T-helper 9 cell (primary cell): Measurements from ENCODE around the gene ATP1A4.

Source experiments
- DNase-seq: peaks from one replicate; pipeline ENCODE4 v3.0.0-alpha.2; 2020

The ATP1A4 gene

DNA sequence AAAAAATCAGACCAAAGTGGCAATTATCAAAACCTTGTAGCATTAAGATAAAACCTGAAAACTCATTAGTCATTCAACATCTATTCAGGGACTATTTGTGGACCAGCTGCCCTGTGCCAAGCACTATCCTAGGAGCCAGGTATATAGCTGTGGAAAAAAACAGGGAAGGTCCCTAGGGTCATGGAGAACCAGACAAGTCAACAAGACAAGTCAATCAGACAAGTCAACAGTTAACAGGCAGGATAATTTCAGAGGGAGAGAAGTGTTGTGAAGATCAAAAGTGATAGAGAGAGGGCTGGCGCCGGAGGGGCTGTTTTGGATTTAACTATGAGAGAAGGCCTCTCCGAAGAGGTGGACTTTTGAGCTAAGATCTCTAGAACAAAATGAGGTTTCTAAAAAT lies 3.3 kb upstream of the ATP1A4 start:
- no peak for DNase-seq

DNA sequence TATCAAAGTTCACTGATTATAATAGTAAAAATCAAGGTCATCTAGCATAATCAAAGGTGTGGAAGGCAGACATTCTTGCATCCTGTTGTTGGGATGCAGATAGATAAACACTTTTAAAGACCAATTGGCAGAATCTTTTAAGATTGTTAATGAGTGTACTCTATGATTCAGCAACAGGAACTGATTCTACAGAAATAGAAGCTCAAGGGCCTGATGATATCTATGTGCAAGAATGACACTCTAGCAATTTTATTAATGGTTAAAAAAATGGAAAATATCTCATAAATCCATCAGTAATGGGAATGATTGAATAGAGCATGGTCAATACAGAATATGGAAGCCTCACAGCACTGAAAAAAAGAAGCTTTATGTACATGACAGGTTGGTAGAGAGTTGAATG lies 2.2 kb upstream of the ATP1A4 start:
- DNase-seq = no peak

DNA sequence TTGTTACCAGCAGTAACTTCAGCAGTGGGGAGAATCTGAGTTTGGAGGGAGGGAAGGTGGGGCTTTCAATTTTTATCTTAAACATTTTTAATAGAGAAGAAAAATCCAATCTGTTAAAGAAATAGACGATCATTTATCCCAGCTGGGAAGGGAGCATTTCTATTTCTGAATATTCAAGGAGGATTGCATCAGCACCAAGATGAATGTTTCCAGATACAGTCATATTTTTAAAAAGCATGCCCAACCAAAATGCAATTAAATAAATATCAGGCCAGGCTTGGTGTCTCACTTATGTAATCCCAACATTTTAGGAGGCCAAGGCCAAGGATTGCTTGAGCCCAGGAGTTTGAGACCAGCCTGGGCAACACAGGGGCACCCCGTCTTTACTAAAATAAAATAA lies 1.7 kb upstream of the ATP1A4 start:
- no peak for DNase-seq

DNA sequence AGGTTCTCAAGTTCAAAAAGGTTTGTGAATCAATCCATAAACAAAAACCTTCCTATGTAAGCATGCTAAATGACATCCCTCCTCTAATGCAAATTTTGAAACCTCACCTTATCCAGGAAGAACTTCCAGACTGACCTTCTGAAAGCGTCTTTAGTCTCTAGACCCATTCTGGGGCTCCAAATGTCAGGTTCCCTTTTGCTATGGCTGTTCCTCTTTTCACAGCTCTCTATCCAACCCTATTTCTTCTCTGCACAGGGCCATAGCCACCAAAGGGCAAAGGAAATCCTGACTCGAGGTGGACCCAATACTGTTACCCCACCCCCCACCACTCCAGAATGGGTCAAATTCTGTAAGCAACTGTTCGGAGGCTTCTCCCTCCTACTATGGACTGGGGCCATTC lies 3.4 kb downstream of the ATP1A4 start:
- no peak for DNase-seq

DNA sequence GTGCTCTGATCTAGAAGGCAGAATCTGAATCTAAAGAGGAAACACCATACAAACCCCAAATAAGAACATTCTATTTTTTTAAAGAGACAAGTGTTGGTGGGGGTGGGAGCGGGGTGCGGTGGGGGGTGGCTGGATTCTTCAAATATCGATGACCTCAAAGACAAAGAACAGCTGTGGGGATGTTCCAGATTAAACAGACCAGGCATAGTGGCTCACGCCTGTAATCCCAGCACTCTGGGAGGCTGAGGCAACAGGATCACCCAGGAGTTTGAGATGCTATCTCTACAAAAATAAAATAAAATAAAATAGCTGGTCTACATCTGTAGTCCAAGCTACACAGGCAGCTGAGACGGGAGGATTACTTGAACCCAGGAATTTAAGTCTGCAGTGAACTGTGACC lies 5.0 kb downstream of the ATP1A4 start:
- no peak for DNase-seq

DNA sequence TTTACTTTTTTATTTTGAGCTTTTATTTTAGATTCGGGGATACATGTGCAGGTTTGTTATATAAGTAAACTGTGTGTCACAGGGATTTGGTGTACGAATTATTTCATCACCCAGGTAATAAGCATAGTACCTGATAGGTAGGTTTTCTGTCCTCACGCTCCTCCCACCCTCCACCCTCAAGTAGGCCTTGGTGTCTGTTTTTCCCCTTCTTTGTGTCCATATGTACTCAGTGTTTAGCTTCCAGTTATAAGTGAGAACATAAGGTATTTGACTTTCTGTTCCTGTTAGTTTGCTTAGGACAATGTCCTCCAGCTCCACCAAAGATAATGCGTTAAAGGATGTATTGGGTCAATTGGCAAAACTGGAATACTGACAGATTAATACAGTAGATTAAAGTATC lies 5.8 kb downstream of the ATP1A4 start:
- DNase-seq = no peak

DNA sequence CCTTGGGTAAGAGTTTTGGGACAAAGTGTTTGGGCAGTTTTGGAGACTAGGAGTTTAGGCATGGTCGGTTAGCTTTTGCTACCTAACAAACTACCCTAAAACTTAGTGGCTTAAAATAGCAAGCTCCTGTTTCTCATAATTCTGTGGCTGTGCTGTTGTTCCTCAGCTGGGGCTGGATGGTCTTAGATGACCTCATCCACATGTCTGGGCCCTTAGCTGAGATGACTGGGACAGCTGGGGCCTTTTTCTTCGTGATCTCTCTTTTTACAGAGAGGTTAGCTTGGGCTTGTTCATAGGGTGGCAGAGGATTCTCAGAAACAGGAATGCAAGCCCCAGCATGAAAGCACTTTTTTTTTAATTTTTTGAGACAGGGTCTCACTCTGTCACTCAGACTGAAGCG lies 6.6 kb downstream of the ATP1A4 start:
- no peak for DNase-seq

DNA sequence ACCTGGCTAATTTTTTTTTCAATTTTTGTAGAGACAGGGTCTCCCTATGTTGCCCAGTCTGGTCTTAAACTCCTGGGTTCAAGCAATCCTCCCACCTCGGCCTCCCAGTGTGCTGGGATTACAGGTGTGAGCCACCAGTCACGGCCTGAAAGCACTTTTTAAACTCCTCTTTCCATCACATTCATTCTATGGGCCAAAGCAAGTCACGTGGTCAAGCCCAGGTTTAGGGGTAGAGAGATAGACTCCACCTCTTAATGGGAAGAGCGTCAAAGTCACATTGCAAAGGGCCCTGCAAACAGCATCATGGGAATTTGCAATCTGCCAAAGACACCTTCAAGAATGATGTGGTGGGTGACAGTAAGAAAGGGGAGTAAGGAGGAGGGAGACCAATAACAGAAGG lies 7.1 kb downstream of the ATP1A4 start:
- no peak for DNase-seq

DNA sequence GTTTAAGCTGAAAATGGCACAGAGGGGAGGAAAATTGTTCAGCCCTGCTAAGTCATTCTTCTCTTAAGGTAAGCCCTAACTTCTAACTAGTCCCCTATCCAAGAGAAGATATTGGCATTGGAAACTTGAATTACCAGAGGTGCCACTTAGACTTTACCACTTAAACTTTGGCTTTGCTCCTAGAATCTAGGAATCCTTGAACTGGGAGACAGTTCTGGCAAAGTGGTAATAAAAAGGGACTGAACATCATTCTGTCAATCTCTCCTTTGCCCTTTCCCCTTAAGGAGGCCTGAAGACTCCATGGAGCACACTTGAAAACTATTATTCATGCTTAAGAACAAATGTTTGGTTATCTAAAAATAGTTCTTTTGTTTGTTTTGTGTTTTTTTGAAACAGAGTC lies 8.4 kb downstream of the ATP1A4 start:
- DNase-seq = no peak

DNA sequence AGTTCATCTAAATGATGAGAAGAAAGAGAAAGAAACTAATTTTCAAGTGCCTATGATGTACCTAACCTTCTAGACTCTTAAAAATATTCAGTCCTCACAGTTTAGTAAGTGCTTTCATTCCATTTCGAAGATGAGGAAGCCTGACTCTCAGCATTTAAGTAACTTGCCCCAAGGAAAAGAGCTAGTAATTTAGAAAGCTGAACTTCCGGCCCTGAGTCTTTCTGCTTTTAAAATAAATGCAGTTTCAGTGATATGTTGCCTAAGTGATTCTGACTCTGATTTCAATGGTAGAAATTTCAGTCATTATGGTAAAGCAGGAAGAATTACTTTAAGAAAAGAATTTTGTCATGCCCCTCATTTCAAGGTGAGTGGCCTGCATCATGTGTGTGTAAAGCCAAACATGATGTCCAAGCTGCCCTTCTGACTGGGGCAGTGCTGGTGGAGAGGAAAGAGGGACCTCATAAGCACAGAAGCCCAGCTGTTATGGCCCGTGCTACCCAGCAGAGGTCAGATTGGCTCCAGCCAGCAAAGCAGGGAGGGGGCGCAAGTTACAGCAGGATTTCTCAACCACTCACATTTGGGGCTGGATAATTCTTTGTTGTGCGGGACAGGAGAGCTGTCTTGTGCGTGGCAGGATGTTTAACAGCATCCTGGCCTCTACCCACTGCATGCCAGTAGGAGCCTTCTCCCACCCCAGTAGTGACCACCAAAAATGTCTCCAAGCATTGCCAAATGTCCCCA lies 10.7 kb downstream of the ATP1A4 start:
- DNase-seq = no peak

DNA sequence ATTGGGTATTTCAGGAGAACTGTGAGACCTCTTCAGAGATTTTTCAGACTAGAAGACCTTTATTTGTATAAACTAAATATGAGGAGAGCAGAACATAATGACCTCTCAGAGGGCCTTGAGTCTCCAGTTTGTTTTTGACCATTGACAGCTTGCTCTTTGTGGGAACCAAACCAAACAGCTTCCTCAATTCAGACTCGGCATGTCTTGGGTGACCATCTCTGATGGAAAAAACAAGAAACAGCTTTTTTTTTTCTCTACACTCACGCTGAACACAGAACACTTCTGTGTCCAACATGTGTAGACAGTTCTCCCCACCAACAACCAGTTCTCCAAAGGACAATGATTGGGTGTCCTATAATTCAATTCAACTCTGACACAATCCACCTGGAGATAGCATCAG lies 11.5 kb downstream of the ATP1A4 start:
- no peak for DNase-seq

DNA sequence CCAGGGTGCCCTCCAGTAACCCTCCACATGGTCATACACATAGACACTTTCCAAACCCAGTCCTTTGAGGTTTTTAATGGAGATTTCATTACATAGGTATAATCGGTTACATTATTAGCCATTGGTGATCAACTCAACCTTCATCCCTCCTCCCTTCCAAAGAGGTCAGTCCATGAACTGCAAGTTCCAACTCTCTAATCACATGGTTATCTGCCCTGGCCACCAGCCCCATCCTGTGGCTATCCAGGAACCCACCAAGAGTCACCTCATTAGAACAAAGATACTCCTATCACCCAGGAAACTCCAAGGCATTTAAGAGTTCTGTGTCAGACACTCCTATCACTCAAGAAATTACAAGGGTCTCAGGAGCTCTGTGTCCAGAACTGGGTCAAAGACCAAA lies 12.2 kb downstream of the ATP1A4 start:
- DNase-seq = no peak

DNA sequence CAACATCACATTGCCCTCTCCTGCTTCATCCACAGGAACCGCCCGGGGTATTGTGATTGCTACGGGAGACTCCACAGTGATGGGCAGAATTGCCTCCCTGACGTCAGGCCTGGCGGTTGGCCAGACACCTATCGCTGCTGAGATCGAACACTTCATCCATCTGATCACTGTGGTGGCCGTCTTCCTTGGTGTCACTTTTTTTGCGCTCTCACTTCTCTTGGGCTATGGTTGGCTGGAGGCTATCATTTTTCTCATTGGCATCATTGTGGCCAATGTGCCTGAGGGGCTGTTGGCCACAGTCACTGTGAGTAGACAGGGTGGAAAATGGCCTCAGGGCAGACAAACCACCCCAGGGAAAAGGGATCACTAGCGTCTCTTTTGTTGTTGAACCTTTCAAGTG lies 12.7 kb downstream of the ATP1A4 start:
- no peak for DNase-seq

DNA sequence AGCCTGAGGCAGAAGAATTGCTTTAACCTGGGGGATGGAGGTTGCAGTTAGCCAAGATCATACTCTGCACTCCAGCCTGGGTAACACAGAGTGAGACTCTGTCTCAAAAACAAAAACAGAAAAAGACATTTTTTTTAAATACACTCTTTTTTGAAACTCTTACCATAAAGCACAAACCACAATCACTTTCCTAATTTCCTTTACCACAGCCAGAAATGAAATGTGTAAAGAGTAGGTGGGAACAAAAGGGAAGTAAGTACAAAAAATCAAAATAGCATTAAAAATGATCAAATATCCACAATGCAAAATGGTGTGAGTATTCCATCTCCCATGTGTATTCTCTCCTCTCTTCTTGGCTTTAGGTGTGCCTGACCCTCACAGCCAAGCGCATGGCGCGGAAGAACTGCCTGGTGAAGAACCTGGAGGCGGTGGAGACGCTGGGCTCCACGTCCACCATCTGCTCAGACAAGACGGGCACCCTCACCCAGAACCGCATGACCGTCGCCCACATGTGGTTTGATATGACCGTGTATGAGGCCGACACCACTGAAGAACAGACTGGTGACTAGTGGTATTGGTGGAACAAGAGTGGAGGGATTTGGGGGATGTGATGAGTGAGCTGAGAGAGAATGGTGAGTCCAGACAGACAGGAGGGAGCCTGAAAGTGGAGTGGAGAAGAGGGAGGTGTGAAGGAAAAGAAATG lies 14.9 kb downstream of the ATP1A4 start:
- no peak for DNase-seq

DNA sequence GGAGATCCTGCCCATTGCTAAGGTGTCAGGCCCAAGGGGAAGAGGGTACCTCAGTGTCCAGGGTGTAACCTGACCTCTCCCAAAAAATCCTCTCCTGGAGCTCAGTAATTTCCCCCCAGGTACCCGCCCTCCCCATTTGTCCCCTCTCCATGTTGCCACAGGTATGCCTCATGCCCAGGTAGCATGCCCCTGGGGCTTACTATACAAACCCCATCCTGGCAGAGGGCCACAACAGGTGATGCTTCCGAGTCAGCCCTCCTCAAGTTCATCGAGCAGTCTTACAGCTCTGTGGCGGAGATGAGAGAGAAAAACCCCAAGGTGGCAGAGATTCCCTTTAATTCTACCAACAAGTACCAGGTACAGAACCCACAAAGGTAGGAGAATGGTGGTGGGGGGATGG lies 15.7 kb downstream of the ATP1A4 start:
- no peak for DNase-seq

DNA sequence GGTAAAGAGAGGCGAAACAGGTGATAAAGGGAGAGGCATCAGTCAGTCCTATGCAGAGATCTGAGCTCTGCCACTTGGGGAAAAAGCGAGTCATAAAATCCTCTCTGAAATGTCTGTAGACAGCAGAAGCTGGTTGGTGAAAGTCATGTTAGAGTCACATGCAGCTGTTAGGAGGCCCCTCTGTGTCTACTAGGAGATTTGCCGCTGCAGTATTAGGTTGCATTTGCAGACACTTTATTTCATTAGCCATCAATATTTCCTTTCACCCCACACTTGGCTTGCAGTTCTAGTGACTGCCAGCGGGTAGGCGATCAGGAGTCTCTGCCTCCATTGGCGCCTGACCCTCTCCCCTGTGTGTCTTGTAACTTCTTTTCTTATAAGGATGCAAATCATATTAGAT lies 16.2 kb downstream of the ATP1A4 start:
- DNase-seq = no peak

DNA sequence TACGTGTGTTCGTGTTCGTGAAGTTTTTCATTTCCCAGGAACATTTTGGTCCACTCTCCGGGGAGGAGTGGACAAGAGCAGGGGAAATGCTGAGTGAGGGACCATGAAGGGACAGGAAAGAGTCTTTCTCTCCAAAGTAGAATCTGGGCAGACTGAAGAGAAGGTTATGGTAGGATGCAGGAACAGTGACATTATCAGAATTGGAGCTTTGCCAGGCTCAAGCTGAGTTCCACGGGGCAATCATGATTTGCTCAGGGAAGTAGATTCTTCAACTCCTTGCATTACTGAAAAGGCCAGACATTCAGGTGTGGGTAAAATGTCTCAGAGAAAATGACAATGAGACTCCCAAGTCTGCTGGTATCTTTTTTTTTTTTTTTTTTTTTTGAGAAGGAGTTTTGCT lies 16.6 kb downstream of the ATP1A4 start:
- no peak for DNase-seq

DNA sequence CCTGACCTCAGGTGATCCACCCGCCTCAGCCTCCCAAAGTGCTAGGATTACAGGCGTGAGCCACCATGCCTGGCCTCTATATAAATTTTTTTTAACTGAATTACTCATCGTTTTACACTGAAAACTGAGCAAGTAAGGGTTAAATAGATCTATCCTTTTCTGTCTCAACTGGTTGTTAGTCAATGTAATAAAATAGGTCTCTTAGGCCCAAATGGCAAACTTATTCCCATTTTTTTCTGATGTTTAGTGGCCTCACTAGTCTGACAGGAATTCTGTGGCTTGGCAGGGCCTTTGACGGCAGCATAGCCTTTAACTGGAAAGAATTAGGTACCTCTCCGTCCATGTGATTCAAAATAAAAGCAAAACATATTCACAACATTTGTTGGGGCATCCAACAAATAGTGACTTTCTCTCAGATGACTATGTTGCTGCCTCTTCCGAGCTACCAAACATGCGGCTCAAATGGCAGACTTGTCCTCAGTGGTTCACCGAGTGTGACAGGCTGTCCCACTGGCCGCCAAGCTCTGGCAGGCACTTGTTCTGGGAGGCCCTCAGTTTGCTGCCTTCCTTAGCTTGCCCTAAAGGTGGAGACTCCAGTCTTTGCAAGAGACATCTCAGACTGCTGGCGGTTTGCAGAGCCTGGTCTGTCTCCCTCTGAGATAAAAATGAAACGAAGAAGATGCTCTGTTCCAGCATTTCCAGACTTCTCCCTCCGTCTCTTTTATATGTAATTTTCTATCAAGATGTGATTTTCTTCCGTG lies 17.4 kb downstream of the ATP1A4 start:
- DNase-seq = no peak

DNA sequence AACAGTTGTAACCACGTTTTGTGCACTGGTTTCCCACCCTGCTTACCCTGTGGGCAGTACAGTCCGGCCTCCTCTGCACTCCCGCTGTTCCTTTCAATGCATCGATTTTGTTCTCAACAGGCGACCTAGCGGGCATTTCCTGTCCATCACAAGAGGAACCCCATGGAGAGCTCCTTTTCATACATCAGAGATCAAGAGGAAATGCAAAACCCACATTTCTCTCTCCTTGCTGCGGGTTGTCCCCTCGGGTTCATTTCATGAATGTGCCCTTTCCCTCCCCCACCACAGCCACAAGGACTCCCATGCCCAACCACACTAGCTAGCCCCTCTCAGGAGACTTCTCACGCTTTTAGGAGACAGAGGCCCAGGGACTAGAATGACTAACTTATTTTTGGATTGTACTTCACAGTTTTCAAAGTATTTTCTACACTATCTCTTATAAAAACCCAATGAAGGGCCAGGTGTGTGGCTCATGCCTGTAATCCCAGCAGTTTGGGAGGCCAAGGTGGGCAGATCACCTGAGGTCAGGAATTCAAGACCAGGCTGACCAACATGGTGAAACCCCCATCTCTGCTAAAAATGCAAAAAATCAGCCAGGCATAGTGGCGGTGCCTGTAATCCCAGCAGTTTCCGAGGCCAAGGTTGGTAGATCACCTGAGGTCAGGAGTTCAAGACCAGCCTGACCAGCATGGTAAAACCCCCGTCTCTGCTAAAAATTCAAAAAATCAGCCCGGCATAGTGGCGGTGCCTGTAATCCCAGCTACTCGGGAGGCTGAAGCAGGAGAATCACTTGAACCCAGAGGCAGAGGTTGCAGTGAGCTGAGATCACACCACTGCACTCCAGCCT lies 18.4 kb downstream of the ATP1A4 start:
- DNase-seq = no peak

DNA sequence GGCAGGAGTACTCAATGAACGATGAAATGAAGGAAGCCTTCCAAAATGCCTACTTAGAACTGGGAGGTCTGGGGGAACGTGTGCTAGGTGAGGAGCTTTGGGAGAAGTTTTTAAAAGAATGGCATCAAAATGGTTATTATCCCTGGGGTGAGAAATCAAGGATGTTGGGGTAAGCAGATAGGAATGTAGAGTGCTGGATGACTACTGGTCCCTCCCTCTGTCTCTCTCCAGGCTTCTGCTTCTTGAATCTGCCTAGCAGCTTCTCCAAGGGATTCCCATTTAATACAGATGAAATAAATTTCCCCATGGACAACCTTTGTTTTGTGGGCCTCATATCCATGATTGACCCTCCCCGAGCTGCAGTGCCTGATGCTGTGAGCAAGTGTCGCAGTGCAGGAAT lies 20.0 kb downstream of the ATP1A4 start:
- no peak for DNase-seq

DNA sequence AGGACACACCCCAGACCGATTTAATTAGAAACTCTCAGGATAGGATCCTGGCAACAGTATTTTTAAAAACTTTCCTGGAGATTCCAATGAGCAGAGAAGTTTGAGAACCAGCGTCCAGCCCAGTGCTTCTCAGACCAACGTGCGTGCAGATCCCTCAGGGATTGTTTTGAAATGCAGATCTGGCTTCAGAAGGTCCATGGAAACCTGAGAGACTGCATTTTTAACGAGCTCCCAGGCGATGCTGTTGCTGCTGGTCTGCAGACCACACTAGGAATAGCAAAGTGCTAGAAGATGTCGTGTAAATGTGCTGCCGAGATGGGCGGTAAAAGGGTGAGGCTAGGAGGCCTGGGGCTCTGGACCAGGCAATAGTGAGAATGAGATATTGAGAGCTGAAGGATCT lies 20.6 kb downstream of the ATP1A4 start:
- no peak for DNase-seq

DNA sequence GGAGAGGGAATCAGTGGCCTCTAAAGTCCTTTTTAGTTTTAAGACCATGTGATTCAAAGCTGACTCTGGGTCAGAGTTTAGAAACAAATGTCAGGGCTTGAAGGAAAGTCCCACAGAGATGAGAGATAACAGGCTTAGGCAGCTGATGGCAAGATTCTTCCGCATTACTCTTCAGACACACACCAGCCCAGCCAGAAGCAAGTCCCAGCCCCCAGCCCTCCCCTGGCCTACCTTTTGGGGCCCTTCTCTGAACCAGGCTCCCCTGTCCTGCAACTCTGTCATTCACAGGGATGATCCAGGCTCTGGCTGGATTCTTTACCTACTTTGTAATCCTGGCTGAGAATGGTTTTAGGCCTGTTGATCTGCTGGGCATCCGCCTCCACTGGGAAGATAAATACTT lies 25.8 kb downstream of the ATP1A4 start:
- DNase-seq = no peak

DNA sequence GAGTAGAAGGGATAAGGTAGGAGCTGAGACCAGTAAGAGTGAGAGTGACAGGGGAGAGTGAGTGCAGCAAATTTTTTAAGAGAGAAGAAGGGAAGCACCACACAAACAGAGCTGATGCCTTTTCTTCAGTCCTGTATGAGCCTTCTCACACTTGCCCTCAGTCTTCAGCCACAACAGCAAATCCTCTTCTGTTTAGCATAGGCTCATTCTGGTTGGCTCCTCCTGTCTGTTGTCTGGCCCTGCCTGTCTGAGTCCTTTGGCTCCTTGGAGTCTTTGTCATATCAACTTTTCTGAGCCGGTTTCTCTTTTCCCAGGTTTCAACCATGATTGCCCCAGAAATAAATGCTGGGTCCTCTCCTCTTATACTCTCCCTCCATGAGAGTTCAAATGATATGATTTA lies 26.3 kb downstream of the ATP1A4 start:
- DNase-seq = no peak
